Transverse colon (tissue), 4 donors: ENCODE data around the gene ADGRL2. TPM values are rescaled to one million over a fixed set of nuclear protein-coding genes. Genes with fewer than 3 reads are reported as not detected.

Experiments
- DNase-seq: peaks from one replicate; pipeline ENCODE4 v3.0.0-alpha.2; 2019
- H3K27ac ChIP-seq, 4 donors: fragments of 200-600 bp; sonication (generic); 2 replicates each; pipeline ENCODE4 v1.5.1; 2016 to 2018; ENCODE audit warnings: inconsistent platforms in 4 of 4
- H3K27me3 ChIP-seq: fragments of 200-600 bp; sonication (generic); 2 replicates; pipeline ENCODE4 v1.5.1; 2017; ENCODE audit warnings: inconsistent platforms
- H3K36me3 ChIP-seq, 4 donors: fragments of 200-600 bp; sonication (generic); 2 replicates each; pipeline ENCODE4 v1.5.1; 2017 to 2019; ENCODE audit warnings: inconsistent platforms in 4 of 4
- H3K4me1 ChIP-seq, 4 donors: fragments of 200-600 bp; sonication (generic); 2 replicates each; pipeline ENCODE4 v1.5.1; 2017 to 2020; ENCODE audit warnings: inconsistent platforms in 4 of 4
- H3K4me3 ChIP-seq, 4 donors: fragments of 200-600 bp; sonication (generic); 1 replicate in 1 of 4; 2 replicates in 3 of 4; pipeline versions ENCODE4 v1.5.1 to v1.6.1; 2017 to 2019; ENCODE audit warnings: inconsistent platforms in 4 of 4
- H3K9me3 ChIP-seq, 2 donors: fragments of 200-600 bp; sonication (generic); 2 replicates each; pipeline ENCODE4 v1.5.1; 2017 to 2019; ENCODE audit warnings: inconsistent platforms in 2 of 2
- EP300 ChIP-seq: sonication (generic); formaldehyde crosslinking; IDR thresholded peaks from one replicate; pipeline ENCODE4 v1.6.1; 2017; ENCODE audit warnings: antibody characterized with exemption, low read depth
- POLR2A ChIP-seq: fragments of 450-650 bp; IDR thresholded peaks from one replicate; pipeline ENCODE4 v1.6.1; 2016; ENCODE audit warnings: antibody characterized with exemption, mild to moderate bottlenecking, moderate library complexity
- POLR2AphosphoS5 ChIP-seq, 3 donors: sonication (generic); formaldehyde crosslinking; IDR thresholded peaks; one replicate each; pipeline ENCODE4 v1.6.1; 2016; ENCODE audit warnings: antibody characterized with exemption in 3 of 3
- WGBS, 2 donors: methylation state at CpG; one replicate each; pipeline ENCODE4 v1.1.5; 2018; ENCODE audit warnings: low coverage in 1 of 2; 5-methylcytosine and 5-hydroxymethylcytosine counted together
- in situ Hi-C, 4 donors: fragments of 200-750 bp; cut with MboI; loops; one replicate each; pipeline versions ENCODE4 v1.15.0 to v1.15.1; 2017; ENCODE audit warnings: low sequenced_read_pairs in 3 of 4, low pct_ligation_motif_present in 1 of 4, low pct_unique_long_range_greater_than_20kb in 1 of 4
- intact Hi-C: fragments of 100-400 bp; cut with DNase I; formaldehyde crosslinking; loops from one replicate; pipeline ENCODE4 v1.15.1; 2023; ENCODE audit warnings: low total_unique reads
- total RNA-seq, 4 donors: library from RNA; depleted of rRNA; stranded (reverse); fragments of >200 nt; gene quantifications; one replicate each; pipeline ENCODE4 v1.1.0, GENCODE V29; 2016
- TF ChIP-seq, protein P1 (sequence below), 5 experiments: fragments of 200-600 bp in 3 of 5; fragments of 450-650 bp in 2 of 5; sonication (generic) in 3 of 5; IDR thresholded peaks; 1 replicate in 2 of 5; 2 replicates in 3 of 5; pipeline ENCODE4 v1.5.1; 2016 to 2017; ENCODE audit warnings: antibody characterized with exemption in 5 of 5, inconsistent platforms in 3 of 5, mild to moderate bottlenecking in 2 of 5, moderate library complexity in 1 of 5

Gene ADGRL2
- total RNA-seq, 4 donors from 2014 or later = 11.5 to 16.5 (median 14.1) TPM

DNA sequence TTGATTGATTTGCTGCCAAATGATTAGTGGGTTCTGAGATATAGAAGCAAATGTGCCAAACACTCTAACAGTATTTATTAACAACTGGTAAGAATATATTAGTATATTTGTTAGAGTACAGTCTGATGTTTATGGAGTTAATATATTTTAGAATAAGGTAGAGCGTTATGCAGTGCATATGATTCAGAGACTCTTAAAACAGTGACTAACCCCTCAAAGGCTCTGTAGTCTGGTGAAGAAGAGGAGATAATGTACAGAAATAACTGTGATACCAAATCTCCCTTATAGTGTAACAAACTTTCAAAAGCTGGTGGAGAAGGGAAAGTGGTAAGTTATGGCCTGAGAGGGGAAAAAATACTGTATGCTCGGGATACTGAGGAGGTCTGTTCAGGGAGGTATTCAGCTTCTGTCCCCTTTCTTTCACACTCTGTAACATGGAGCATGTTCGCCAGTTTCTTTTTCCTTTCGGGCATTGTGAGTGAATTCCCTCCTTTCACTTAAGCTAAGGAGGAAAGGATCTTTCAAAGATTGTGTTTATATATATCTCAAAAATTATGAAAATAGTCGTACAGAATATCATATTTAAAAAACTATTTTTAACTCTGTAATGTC lies 121.2 kb downstream of the ADGRL2 start:
- no peak overlapping the region for H3K4me3 ChIP-seq
- in situ Hi-C loops = no loop called here
- no peaks in the 10 kb centered on the region for H3K9me3 ChIP-seq

DNA sequence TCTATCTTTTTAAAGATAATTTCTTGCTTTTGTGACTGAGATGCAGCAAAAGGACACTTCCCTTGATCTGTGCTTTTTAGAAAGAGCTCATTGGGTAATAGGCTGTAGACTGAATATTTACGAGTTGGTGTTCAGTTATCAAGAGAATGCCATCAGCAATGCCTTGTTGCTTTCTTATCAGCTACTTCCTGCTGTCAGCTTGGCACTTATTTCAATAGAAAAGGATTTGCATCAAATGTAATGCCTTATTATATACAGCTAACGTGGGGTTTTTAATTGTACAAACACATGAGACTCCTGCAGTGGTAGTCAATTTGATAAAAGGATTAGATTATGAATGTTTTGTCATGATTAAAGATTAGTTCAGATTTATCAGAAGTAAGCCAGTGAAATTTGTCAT lies 122.2 kb downstream of the ADGRL2 start:
- no peak overlapping the region for H3K27ac ChIP-seq
- peaks cover 0 to 4% (median 0%) of the 10 kb centered on the region in 4 donors for H3K4me1 ChIP-seq
- no peaks in the 10 kb centered on the region for H3K27me3 ChIP-seq
- in situ Hi-C loops (no loop called here), intact Hi-C loops (no loop called here)
- WGBS, 2 donors = 45 to 46% methylated on average over 2 of the region's 2 CpGs
- TF ChIP-seq, protein P1, sequence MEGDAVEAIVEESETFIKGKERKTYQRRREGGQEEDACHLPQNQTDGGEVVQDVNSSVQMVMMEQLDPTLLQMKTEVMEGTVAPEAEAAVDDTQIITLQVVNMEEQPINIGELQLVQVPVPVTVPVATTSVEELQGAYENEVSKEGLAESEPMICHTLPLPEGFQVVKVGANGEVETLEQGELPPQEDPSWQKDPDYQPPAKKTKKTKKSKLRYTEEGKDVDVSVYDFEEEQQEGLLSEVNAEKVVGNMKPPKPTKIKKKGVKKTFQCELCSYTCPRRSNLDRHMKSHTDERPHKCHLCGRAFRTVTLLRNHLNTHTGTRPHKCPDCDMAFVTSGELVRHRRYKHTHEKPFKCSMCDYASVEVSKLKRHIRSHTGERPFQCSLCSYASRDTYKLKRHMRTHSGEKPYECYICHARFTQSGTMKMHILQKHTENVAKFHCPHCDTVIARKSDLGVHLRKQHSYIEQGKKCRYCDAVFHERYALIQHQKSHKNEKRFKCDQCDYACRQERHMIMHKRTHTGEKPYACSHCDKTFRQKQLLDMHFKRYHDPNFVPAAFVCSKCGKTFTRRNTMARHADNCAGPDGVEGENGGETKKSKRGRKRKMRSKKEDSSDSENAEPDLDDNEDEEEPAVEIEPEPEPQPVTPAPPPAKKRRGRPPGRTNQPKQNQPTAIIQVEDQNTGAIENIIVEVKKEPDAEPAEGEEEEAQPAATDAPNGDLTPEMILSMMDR (IDR thresholded peaks at IDR 0.05) = no peak
- TF ChIP-seq POLR2AphosphoS5 (IDR thresholded peaks at IDR 0.05) (no peak), EP300 (no peak), POLR2A (no peak)
- H3K36me3 ChIP-seq = no peaks in the 10 kb centered on the region
- H3K9me3 ChIP-seq = no peaks in the 10 kb centered on the region
- no peak overlapping the region for H3K4me3 ChIP-seq
- no peak for DNase-seq

More for the DNA sequence above, 121.2 kb downstream of the ADGRL2 start:
- Histone ChIP-seq H3K27ac (no peak overlapping the region), H3K36me3 (no peaks in the 10 kb centered on the region), H3K27me3 (no peaks in the 10 kb centered on the region), H3K4me1 (peaks cover 0 to 4% (median 0%) of the 10 kb centered on the region in 4 donors)
- TF ChIP-seq EP300 (no peak), POLR2AphosphoS5 (IDR thresholded peaks at IDR 0.05) (no peak), POLR2A (no peak)
- TF ChIP-seq, protein P1 (IDR thresholded peaks at IDR 0.05) = no peak
- intact Hi-C loops = no loop called here
- WGBS, 2 donors = 71% methylated on average over 5 of the region's 5 CpGs
- no peak for DNase-seq

DNA sequence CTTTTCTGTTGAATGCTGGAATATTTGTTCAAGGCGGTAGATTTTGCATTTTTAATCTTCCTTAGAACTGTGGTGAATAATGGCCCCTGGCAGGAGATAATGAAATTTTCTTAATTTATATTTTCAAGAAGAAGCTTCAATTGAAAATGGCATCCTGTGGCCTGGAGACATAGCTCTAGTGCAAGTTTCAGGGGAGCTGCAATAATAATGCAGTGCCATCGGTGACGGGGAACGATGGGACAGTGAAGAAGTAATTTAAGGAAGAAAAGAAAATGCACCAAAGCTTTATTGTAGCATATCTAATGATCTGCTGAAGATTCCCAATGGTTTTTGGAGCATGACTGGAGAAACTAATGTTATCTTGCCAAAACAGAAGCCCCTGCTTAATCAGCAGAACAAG lies 128.4 kb downstream of the ADGRL2 start:
- Histone ChIP-seq H3K9me3 (no peaks in the 10 kb centered on the region), H3K36me3 (no peaks in the 10 kb centered on the region), H3K4me1 (no peaks in the 10 kb centered on the region), H3K4me3 (no peak overlapping the region), H3K27me3 (no peaks in the 10 kb centered on the region), H3K27ac (no peak overlapping the region)
- 84 to 93% methylated on average over 4 of the region's 4 CpGs for WGBS, 2 donors
- TF ChIP-seq POLR2A = no peak
- TF ChIP-seq, protein P1 (IDR thresholded peaks at IDR 0.05) = no peak
- TF ChIP-seq EP300 = no peak
- TF ChIP-seq POLR2AphosphoS5 (IDR thresholded peaks at IDR 0.05) = no peak
- no peak for DNase-seq
- intact Hi-C loops (no loop called here), in situ Hi-C loops (no loop called here)

DNA sequence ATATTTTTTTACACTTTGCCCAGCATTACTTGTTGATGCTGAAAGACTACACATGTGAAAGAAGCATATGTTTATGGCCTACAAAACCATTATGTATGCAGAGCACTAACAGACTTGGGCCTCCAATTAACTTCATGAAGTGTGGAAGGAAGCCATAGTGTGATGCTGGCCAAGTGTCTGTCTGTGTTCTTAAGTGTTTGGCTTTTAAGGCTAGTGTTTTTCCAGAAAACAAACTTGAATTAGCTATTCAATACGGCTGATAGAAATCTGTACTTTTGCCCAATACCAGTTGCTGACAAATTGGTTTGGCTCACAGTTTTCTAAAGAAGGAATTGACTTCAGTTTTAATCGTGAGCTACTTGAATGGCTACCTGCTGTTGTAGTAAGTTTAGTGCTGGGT lies 136.1 kb downstream of the ADGRL2 start:
- H3K27me3 ChIP-seq = no peaks in the 10 kb centered on the region
- no peaks in the 10 kb centered on the region for H3K36me3 ChIP-seq
- no peak for DNase-seq
- H3K9me3 ChIP-seq = no peaks in the 10 kb centered on the region
- intact Hi-C loops (no loop called here), in situ Hi-C loops (no loop called here)
- H3K4me3 ChIP-seq = no peak overlapping the region
- TF ChIP-seq EP300 (no peak), POLR2AphosphoS5 (IDR thresholded peaks at IDR 0.05) (no peak), POLR2A (no peak)
- TF ChIP-seq, protein P1 (IDR thresholded peaks at IDR 0.05) = no peak
- no peak overlapping the region for H3K27ac ChIP-seq
- WGBS, 2 donors = 66 to 71% methylated on average over 1 to 2 of the region's 2 CpGs
- H3K4me1 ChIP-seq = peaks cover 0 to 8% (median 0%) of the 10 kb centered on the region in 4 donors
